Panc1 (cell line): ENCODE measurements around the gene GSK3B. TPM values are rescaled to one million over a fixed set of nuclear protein-coding genes. Genes with fewer than 3 reads are reported as not detected.

Experiments used
- ATAC-seq: fragments of 200-7000 bp; cut with Tn5 transposase; 2 replicates; pipeline ENCODE4 v1.9.1; 2020; ENCODE audit warnings: mild to moderate bottlenecking, moderate library complexity
- BruUV-seq: library from RNA; stranded (reverse); fragments of 400-500 nt; replicated peaks from 2 replicates; lab custom pipeline; 2021; lab: Mats Ljungman, UMichigan
- CTCF ChIA-PET: fragments of 300-600 bp; sonication (Branson Sonifier 250); formaldehyde crosslinking; loops from one replicate; lab custom pipeline; 2022; ENCODE audit warnings: antibody characterized with exemption; lab: Charles Lee
- POLR2A ChIA-PET: fragments of 300-600 bp; sonication (Branson Sonifier 250); formaldehyde crosslinking; loops from one replicate; lab custom pipeline; 2022; ENCODE audit warnings: antibody characterized with exemption; lab: Charles Lee
- DNase-seq: peaks from one replicate; pipeline ENCODE4 v3.0.0-alpha.2; 2010; ENCODE audit warnings: low read depth, low spot score
- H3K27ac ChIP-seq: 2 replicates; pipeline ENCODE4 v1.5.1; 2011; ENCODE audit warnings: mild to moderate bottlenecking, low read length, inconsistent platforms
- H3K27me3 ChIP-seq: fragments of 200-500 bp; sonication (Bioruptor generic); 2 replicates; pipeline ENCODE4 v1.6.0; 2014; ENCODE audit warnings: low read length, inconsistent platforms; ENCODE audit not compliant: control insufficient read depth, insufficient read depth
- H3K36me3 ChIP-seq: fragments of 200-500 bp; sonication (Bioruptor generic); 2 replicates; pipeline ENCODE4 v1.5.1; 2014; ENCODE audit warnings: inconsistent platforms, mild to moderate bottlenecking, low read length, moderate library complexity; ENCODE audit not compliant: control insufficient read depth, insufficient read depth
- H3K4me1 ChIP-seq: 2 replicates; pipeline ENCODE4 v1.5.1; 2011; ENCODE audit warnings: inconsistent platforms, mild to moderate bottlenecking, low read length, moderate library complexity; ENCODE audit not compliant: control insufficient read depth, insufficient read depth
- H3K4me3 ChIP-seq, 2 experiments: 2 replicates each; pipeline ENCODE4 v1.5.1; 2011 to 2012; ENCODE audit warnings: low read depth in 2 of 2, low read length in 2 of 2, mild to moderate bottlenecking in 2 of 2, inconsistent platforms in 1 of 2, moderate library complexity in 1 of 2
- H3K9me3 ChIP-seq: fragments of 200-500 bp; sonication (Bioruptor generic); 2 replicates; pipeline ENCODE4 v1.5.1; 2014; ENCODE audit warnings: low read depth, mild to moderate bottlenecking, inconsistent platforms, low read length, moderate library complexity; ENCODE audit not compliant: control insufficient read depth, insufficient read depth
- CTCF ChIP-seq: fragments of 450-650 bp; IDR thresholded peaks from 2 replicates; pipeline ENCODE4 v1.5.1; 2017; ENCODE audit warnings: mild to moderate bottlenecking
- POLR2AphosphoS5 ChIP-seq: IDR thresholded peaks from 2 replicates; pipeline ENCODE4 v1.6.1; 2012; ENCODE audit warnings: mild to moderate bottlenecking, low read depth, low read length, moderate library complexity
- SIN3A ChIP-seq: IDR thresholded peaks from 2 replicates; pipeline ENCODE4 v1.6.1; 2012; ENCODE audit warnings: low read depth, mild to moderate bottlenecking, low read length, moderate library complexity, borderline replicate concordance; ENCODE audit not compliant: insufficient read depth
- TCF7L2 ChIP-seq: IDR thresholded peaks from 2 replicates; pipeline ENCODE4 v1.6.1; 2011; ENCODE audit warnings: mild to moderate bottlenecking, low read depth, low read length, inconsistent platforms
- in situ Hi-C: cut with HindIII; loops from 2 replicates; pipeline ENCODE4 v1.10.0; 2016; ENCODE audit warnings: low sequenced_read_pairs, low pct_unique_long_range_greater_than_20kb
- intact Hi-C: fragments of 100-400 bp; cut with micrococcal nuclease; formaldehyde crosslinking; loops from one replicate; pipeline ENCODE4 v1.10.0; 2022; ENCODE audit not compliant: unreplicated experiment
- total RNA-seq: library from RNA; stranded (reverse); gene quantifications from one replicate; pipeline ENCODE4 v1.2.1, GENCODE V29; 2021; ENCODE audit not compliant: unreplicated experiment
- TF ChIP-seq, protein P1 (sequence below), 2 experiments: IDR thresholded peaks; 2 replicates each; pipeline ENCODE4 v1.6.1; 2011 to 2012; ENCODE audit warnings: low read depth in 2 of 2, control low read depth in 1 of 2, low read length in 1 of 2, mild to moderate bottlenecking in 1 of 2, moderate library complexity in 1 of 2; ENCODE audit not compliant: insufficient read depth in 1 of 2

GSK3B gene
- total RNA-seq, 1 experiment from 2014 or later, result 35.3 TPM

DNA sequence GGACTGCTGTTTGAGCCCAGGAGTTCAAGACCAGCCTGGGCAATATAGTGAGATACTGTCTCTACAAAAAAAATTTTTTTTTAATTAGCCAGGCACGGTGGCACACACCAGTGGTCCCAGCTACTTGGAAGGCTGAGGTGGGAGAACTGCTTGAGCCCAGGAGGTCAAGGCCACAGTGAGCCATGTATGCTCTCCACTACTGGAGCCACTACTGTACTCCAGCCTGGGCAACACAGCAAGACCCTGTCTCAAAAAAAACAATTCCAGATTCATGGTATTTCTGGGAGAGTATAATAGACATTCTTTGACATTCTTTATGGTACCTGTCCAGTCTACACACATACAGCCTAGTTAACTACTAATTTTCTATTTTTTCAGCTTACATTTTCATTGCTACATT lies 70.1 kb downstream of the GSK3B start:
- Histone ChIP-seq H3K4me1 (no peaks in the 10 kb centered on the region), H3K27ac (no peak overlapping the region), H3K36me3 (no peaks in the 10 kb centered on the region), H3K9me3 (no peaks in the 10 kb centered on the region), H3K4me3 (no peak overlapping the region), H3K27me3 (no peaks in the 10 kb centered on the region)
- BruUV-seq, result no TSS peak
- intact Hi-C loops, result no loop called here
- in situ Hi-C loops, result no loop called here
- no peak for ATAC-seq
- ChIA-PET CTCF (no interaction called here), POLR2A (no interaction called here)
- TF ChIP-seq SIN3A (no peak), CTCF (no peak), TCF7L2 (no peak)
- no peak for DNase-seq

DNA sequence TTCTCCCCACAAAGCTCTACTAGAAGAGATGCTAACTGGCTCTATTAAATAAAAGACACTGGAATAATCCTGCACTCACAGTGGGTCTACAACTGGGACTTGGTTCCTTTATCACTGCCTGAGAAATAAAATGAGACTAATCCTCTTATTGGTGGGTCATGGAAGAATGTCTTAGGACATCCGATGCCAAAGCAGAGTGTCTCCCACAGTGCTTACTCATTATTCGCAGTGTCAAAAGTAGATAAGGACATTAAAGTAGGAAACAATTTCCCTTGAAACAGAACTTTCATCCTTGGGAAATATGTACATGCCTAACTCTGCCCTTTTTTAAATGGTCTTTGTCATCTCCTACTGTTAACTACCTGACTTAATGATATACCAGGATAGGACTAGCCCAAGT lies 71.5 kb downstream of the GSK3B start:
- BruUV-seq, result no TSS peak
- in situ Hi-C loops, result no loop called here
- POLR2A ChIA-PET, result no interaction called here
- no peaks in the 10 kb centered on the region for H3K9me3 ChIP-seq
- no peak for ATAC-seq
- no peak overlapping the region for H3K27ac ChIP-seq
- no peaks in the 10 kb centered on the region for H3K36me3 ChIP-seq
- DNase-seq, result no peak
- intact Hi-C loops, result no loop called here
- H3K4me3 ChIP-seq, result no peak overlapping the region
- H3K4me1 ChIP-seq, result no peaks in the 10 kb centered on the region
- no peak for TF ChIP-seq CTCF
- CTCF ChIA-PET, result no interaction called here
- no peaks in the 10 kb centered on the region for H3K27me3 ChIP-seq

DNA sequence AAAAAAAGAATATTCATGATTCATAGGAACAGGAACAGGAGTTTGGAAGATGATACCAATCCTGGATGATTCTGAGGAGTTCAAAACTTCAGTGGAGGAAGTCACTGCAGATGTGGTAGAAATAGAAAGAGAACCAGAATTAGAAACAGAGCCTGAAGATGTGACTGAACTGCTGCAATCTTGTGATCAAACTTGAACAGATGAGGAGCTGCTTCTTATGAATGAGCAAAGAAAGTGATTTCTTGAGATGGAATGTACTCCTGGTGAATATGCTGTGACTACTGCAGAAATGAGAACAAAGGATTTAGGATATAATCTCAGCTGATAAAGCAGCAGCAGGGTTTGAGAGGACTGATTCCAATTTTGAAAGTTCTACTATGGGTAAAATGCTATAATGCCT lies 72.7 kb downstream of the GSK3B start:
- BruUV-seq, result no TSS peak
- H3K36me3 ChIP-seq, result no peaks in the 10 kb centered on the region
- H3K4me3 ChIP-seq, result no peak overlapping the region
- ATAC-seq (no peak), DNase-seq (no peak)
- TF ChIP-seq SIN3A, result no peak
- no peak for TF ChIP-seq POLR2AphosphoS5
- TF ChIP-seq, protein P1, sequence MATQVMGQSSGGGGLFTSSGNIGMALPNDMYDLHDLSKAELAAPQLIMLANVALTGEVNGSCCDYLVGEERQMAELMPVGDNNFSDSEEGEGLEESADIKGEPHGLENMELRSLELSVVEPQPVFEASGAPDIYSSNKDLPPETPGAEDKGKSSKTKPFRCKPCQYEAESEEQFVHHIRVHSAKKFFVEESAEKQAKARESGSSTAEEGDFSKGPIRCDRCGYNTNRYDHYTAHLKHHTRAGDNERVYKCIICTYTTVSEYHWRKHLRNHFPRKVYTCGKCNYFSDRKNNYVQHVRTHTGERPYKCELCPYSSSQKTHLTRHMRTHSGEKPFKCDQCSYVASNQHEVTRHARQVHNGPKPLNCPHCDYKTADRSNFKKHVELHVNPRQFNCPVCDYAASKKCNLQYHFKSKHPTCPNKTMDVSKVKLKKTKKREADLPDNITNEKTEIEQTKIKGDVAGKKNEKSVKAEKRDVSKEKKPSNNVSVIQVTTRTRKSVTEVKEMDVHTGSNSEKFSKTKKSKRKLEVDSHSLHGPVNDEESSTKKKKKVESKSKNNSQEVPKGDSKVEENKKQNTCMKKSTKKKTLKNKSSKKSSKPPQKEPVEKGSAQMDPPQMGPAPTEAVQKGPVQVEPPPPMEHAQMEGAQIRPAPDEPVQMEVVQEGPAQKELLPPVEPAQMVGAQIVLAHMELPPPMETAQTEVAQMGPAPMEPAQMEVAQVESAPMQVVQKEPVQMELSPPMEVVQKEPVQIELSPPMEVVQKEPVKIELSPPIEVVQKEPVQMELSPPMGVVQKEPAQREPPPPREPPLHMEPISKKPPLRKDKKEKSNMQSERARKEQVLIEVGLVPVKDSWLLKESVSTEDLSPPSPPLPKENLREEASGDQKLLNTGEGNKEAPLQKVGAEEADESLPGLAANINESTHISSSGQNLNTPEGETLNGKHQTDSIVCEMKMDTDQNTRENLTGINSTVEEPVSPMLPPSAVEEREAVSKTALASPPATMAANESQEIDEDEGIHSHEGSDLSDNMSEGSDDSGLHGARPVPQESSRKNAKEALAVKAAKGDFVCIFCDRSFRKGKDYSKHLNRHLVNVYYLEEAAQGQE (IDR thresholded peaks at IDR 0.05; ENCODE audit: insufficient read depth in 1 of 2, low read depth in 2 of 2, low read length in 1 of 2), result no peak
- no peak for TF ChIP-seq TCF7L2
- no peak for TF ChIP-seq CTCF
- ChIA-PET POLR2A (no interaction called here), CTCF (no interaction called here)
- no peaks in the 10 kb centered on the region for H3K4me1 ChIP-seq
- in situ Hi-C loops (no loop called here), intact Hi-C loops (no loop called here)
- H3K9me3 ChIP-seq, result no peaks in the 10 kb centered on the region
- H3K27me3 ChIP-seq, result no peaks in the 10 kb centered on the region
- no peak overlapping the region for H3K27ac ChIP-seq
